ENCODE results near the gene SYT9. TPM values are rescaled to one million over a fixed set of nuclear protein-coding genes. Genes with fewer than 3 reads are reported as not detected.

Gene SYT9
- total and polyA plus RNA-seq, 10 of the 15 experiments (the other 5 are each of a cell fraction or from before 2014, with no cell fraction given): 0.03 TPM; not detected in 9

- peak; percentile 73 for TF ChIP-seq MLLT1 (IDR thresholded peaks at IDR 0.05)
- no peak for TF ChIP-seq ZBTB4 (CRISPR knock-in tag; IDR thresholded peaks at IDR 0.05)
- peak; percentile 74 for TF ChIP-seq ATF7 (IDR thresholded peaks at IDR 0.05; ENCODE audit: low read depth)
- peak; percentile 91 for TF ChIP-seq MEF2B (IDR thresholded peaks at IDR 0.05; ENCODE audit: partially characterized antibody, poor library complexity, severe bottlenecking)
- TF ChIP-seq ZBTB33 (IDR thresholded peaks at IDR 0.05): 0 out of 2 replicates have a peak, but pooled peaks have one; percentile 10
- TF ChIP-seq E4F1 (IDR thresholded peaks at IDR 0.05; ENCODE audit: borderline replicate concordance, partially characterized antibody): no peak
- peak; percentile 56 for TF ChIP-seq LARP7 (IDR thresholded peaks at IDR 0.05)
- no peak for TF ChIP-seq KDM1A (IDR thresholded peaks at IDR 0.05; ENCODE audit: borderline replicate concordance)
- TF ChIP-seq REST (IDR thresholded peaks at IDR 0.05; ENCODE audit: low read depth, low read length): no peak
- TF ChIP-seq PML (IDR thresholded peaks at IDR 0.05; ENCODE audit: low read length): peak; percentile 50; the same call in 1 of the 2 replicates
- 0 out of 2 replicates have a peak, but pooled peaks have one; percentile 27 for TF ChIP-seq CBX5 (IDR thresholded peaks at IDR 0.05; ENCODE audit: low read depth)
- TF ChIP-seq ETV6 (conservative IDR thresholded peaks at IDR 0.05 in 1 of 2, IDR thresholded peaks at IDR 0.05 in 1 of 2; ENCODE audit: borderline replicate concordance in 1 of 2, low read depth in 1 of 2): no peak
- TF ChIP-seq MYC (IDR thresholded peaks at IDR 0.05; ENCODE audit: insufficient read depth, insufficient read length, insufficient replicate concordance, low read length, severe bottlenecking): no peak
Measured at GRCh38 chr11:7512525-7513233, 261.0 kb downstream of the SYT9 start (continued).

Data from GM12878 (cell line).